Transverse colon (tissue), 4 donors: ENCODE measurements around the gene TANGO6. TPM values are rescaled to one million over a fixed set of nuclear protein-coding genes. Genes with fewer than 3 reads are reported as not detected.

Experiments used
- DNase-seq: peaks from one replicate; pipeline ENCODE4 v3.0.0-alpha.2; 2019
- H3K27ac ChIP-seq, 4 donors: fragments of 200-600 bp; sonication (generic); 2 replicates each; pipeline ENCODE4 v1.5.1; 2016 to 2018; ENCODE audit warnings: inconsistent platforms in 4 of 4
- H3K27me3 ChIP-seq: fragments of 200-600 bp; sonication (generic); 2 replicates; pipeline ENCODE4 v1.5.1; 2017; ENCODE audit warnings: inconsistent platforms
- H3K36me3 ChIP-seq, 4 donors: fragments of 200-600 bp; sonication (generic); 2 replicates each; pipeline ENCODE4 v1.5.1; 2017 to 2019; ENCODE audit warnings: inconsistent platforms in 4 of 4
- H3K4me1 ChIP-seq, 4 donors: fragments of 200-600 bp; sonication (generic); 2 replicates each; pipeline ENCODE4 v1.5.1; 2017 to 2020; ENCODE audit warnings: inconsistent platforms in 4 of 4
- H3K4me3 ChIP-seq, 4 donors: fragments of 200-600 bp; sonication (generic); 1 replicate in 1 of 4; 2 replicates in 3 of 4; pipeline versions ENCODE4 v1.5.1 to v1.6.1; 2017 to 2019; ENCODE audit warnings: inconsistent platforms in 4 of 4
- H3K9me3 ChIP-seq, 2 donors: fragments of 200-600 bp; sonication (generic); 2 replicates each; pipeline ENCODE4 v1.5.1; 2017 to 2019; ENCODE audit warnings: inconsistent platforms in 2 of 2
- CTCF ChIP-seq, 5 experiments: fragments of 200-600 bp in 3 of 5; fragments of 450-650 bp in 2 of 5; sonication (generic) in 3 of 5; IDR thresholded peaks; 1 replicate in 2 of 5; 2 replicates in 3 of 5; pipeline ENCODE4 v1.5.1; 2016 to 2017; ENCODE audit warnings: antibody characterized with exemption in 5 of 5, inconsistent platforms in 3 of 5, mild to moderate bottlenecking in 2 of 5, moderate library complexity in 1 of 5
- EP300 ChIP-seq: sonication (generic); formaldehyde crosslinking; IDR thresholded peaks from one replicate; pipeline ENCODE4 v1.6.1; 2017; ENCODE audit warnings: antibody characterized with exemption, low read depth
- POLR2A ChIP-seq: fragments of 450-650 bp; IDR thresholded peaks from one replicate; pipeline ENCODE4 v1.6.1; 2016; ENCODE audit warnings: antibody characterized with exemption, mild to moderate bottlenecking, moderate library complexity
- POLR2AphosphoS5 ChIP-seq, 3 donors: sonication (generic); formaldehyde crosslinking; IDR thresholded peaks; one replicate each; pipeline ENCODE4 v1.6.1; 2016; ENCODE audit warnings: antibody characterized with exemption in 3 of 3
- WGBS, 2 donors: methylation state at CpG; one replicate each; pipeline ENCODE4 v1.1.5; 2018; ENCODE audit warnings: low coverage in 1 of 2; 5-methylcytosine and 5-hydroxymethylcytosine counted together
- in situ Hi-C, 4 donors: fragments of 200-750 bp; cut with MboI; loops; one replicate each; pipeline versions ENCODE4 v1.15.0 to v1.15.1; 2017; ENCODE audit warnings: low sequenced_read_pairs in 3 of 4, low pct_ligation_motif_present in 1 of 4, low pct_unique_long_range_greater_than_20kb in 1 of 4
- intact Hi-C: fragments of 100-400 bp; cut with DNase I; formaldehyde crosslinking; loops from one replicate; pipeline ENCODE4 v1.15.1; 2023; ENCODE audit warnings: low total_unique reads
- total RNA-seq, 4 donors: library from RNA; depleted of rRNA; stranded (reverse); fragments of >200 nt; gene quantifications; one replicate each; pipeline ENCODE4 v1.1.0, GENCODE V29; 2016

The TANGO6 gene
- total RNA-seq, 4 donors from 2014 or later: 10.6 to 55.4 (median 22.8) TPM

GRCh38 chr16:69017036-69017783, 173.9 kb downstream of the TANGO6 start:
- no peak for TF ChIP-seq POLR2AphosphoS5 (IDR thresholded peaks at IDR 0.05)
- TF ChIP-seq EP300: no peak
- TF ChIP-seq POLR2A: no peak
- no peak for TF ChIP-seq CTCF (IDR thresholded peaks at IDR 0.05)
- WGBS, 2 donors: 87 to 92% methylated on average over 1 to 2 of the region's 2 CpGs
- intact Hi-C loops: no loop called here
- in situ Hi-C loops: no loop called here
- Histone ChIP-seq H3K27me3 (no peaks in the 10 kb centered on the region), H3K36me3 (no peaks in the 10 kb centered on the region), H3K27ac (no peak overlapping the region), H3K4me1 (no peaks in the 10 kb centered on the region), H3K4me3 (no peak overlapping the region), H3K9me3 (no peaks in the 10 kb centered on the region)
- no peak for DNase-seq

- WGBS, 2 donors: 90 to 100% methylated on average over 1 of the region's 1 CpG
- intact Hi-C loops (no loop called here), in situ Hi-C loops (no loop called here)
- no peak for DNase-seq
- no peaks in the 10 kb centered on the region for H3K4me1 ChIP-seq
- no peak overlapping the region for H3K27ac ChIP-seq
- H3K27me3 ChIP-seq: no peaks in the 10 kb centered on the region
- no peaks in the 10 kb centered on the region for H3K9me3 ChIP-seq
- no peak overlapping the region for H3K4me3 ChIP-seq
- H3K36me3 ChIP-seq: no peaks in the 10 kb centered on the region
- TF ChIP-seq CTCF (IDR thresholded peaks at IDR 0.05): no peak
- TF ChIP-seq EP300: no peak
- TF ChIP-seq POLR2A: no peak
- no peak for TF ChIP-seq POLR2AphosphoS5 (IDR thresholded peaks at IDR 0.05)
Measured at GRCh38 chr16:69019811-69020210, 176.5 kb downstream of the TANGO6 start.

GRCh38 chr16:69029121-69029520, 185.8 kb downstream of the TANGO6 start:
- Histone ChIP-seq H3K27me3 (no peaks in the 10 kb centered on the region), H3K36me3 (no peaks in the 10 kb centered on the region), H3K27ac (no peak overlapping the region), H3K4me3 (no peak overlapping the region), H3K9me3 (no peaks in the 10 kb centered on the region), H3K4me1 (peaks cover 0 to 9% (median 7%) of the 10 kb centered on the region in 4 donors)
- intact Hi-C loops: no loop called here
- no peak for DNase-seq
- WGBS, 2 donors: 93 to 100% methylated on average over 2 of the region's 2 CpGs
- TF ChIP-seq CTCF (IDR thresholded peaks at IDR 0.05) (no peak), POLR2A (no peak), POLR2AphosphoS5 (IDR thresholded peaks at IDR 0.05) (no peak), EP300 (no peak)
- in situ Hi-C loops: no loop called here

GRCh38 chr16:69031877-69032301, 188.6 kb downstream of the TANGO6 start:
- Histone ChIP-seq H3K27ac (peak overlapping the region; percentile 60 to 76 (median 72)), H3K9me3 (no peaks in the 10 kb centered on the region), H3K36me3 (no peaks in the 10 kb centered on the region), H3K27me3 (no peaks in the 10 kb centered on the region), H3K4me1 (peaks cover 0 to 9% (median 7%) of the 10 kb centered on the region in 4 donors), H3K4me3 (no peak overlapping the region)
- in situ Hi-C loops: no loop called here
- peak; percentile 19 to 75 (median 75) for TF ChIP-seq POLR2AphosphoS5 (IDR thresholded peaks at IDR 0.05)
- TF ChIP-seq CTCF (IDR thresholded peaks at IDR 0.05): no peak
- intact Hi-C loops: no loop called here
- WGBS, 2 donors: 62 to 93% methylated on average over 4 to 8 of the region's 8 CpGs
- DNase-seq: peak; percentile 86
